GM18502 (cell line): ENCODE measurements around the gene LCORL.
"Not testable (repeated sequence)": the region's sequence is repeated elsewhere in the genome, so short reads cannot be mapped to it uniquely, and the experiment has no call there.

Experiments used
- ATAC-seq: cut with Tn5 transposase; IDR thresholded peaks from one replicate; pipeline ENCODE4 v1.9.1; 2021; ENCODE audit warnings: mild to moderate bottlenecking; ENCODE audit not compliant: unreplicated experiment, poor library complexity

The LCORL gene

DNA sequence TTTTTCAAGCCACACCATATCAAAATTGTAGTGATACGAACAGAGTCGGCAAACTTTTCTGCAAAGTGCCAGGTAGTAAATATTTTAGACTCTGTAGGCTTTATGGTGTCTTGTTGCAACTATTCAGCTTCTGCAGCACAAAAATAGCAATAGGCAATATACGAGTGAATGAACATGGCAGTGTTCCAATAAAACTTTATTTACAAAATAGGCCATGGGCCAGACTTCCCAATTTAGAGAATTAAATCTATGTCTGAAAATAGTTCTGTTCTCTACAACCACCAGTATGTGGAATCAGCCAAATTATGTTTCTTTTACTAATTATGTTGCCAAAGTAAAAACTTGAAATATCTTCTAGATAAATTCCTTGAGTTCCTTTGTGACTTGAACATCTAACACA, 154.3 kb downstream of the LCORL start:
- ATAC-seq, result no peak

GRCh38 chr4:17866810-17867209, 154.7 kb downstream of the LCORL start:
- no peak for ATAC-seq

DNA sequence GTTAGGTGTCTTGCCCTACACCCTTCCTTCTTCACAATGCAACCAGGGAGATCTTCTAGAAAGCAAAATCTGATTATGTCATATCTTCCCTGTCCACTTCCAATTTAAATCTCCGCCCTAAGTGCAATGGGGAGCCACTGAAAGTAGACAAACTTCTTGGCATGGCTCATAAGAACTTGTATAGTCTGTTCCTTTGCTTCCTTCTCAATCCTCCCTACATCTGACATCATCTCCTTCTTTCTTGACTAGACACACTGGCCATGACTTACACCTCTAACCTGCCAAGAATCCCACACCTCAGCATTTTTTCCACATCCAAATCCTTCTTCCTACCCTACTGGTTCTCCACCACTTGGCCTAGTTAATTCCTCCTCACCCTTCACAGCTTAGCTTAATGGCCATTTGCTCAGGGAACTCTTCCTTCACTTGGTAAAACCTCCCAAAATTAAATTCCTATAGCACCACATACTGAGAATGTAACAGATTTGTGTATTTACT, 155.6 kb downstream of the LCORL start:
- ATAC-seq, result no peak

DNA sequence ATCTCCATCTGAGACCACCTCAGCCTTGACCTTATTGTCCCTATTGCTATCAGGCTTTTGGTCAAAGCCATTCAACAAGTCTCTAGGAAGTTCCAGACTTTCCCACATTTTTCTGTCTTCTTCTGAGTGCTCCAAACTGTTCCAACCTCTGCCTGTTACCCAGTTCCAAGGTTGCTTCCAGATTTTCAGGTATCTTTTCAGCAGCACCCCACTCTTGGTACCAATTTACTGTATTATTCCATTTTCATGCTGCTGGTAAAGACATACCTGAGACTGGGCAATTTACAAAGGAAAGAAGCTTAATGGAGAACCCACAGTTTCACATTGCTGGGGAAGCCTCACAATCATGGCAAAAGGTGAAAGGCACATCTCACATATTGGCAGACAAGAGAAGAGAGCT, 159.6 kb downstream of the LCORL start:
- not testable (repeated sequence) for ATAC-seq

DNA sequence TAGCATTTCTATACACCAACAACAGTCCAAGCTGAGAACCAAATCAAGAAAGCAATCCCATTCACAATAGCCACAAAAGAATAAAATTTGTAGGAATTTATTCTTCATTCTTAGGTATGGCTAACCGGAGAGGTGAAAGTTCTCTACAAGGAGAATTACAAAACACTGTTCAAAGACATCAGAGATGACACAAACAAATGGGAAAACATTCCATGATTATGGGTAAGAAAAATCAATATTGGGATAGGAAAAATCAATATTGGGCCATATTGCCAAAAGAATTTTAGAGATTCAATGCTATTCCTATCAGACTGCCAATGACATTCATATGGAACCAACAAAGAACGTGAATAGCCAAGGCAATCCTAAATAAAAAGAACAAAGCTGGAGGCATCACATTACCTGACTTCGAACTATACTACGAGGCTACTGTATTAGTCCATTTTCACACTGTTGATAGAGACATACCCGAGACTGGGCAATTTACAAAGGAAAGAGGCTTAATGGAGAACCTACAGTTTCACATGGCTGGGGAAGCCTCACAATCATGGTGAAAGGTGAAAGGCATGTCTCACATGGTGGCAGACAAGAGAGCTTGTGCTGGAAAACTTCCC, 161.7 kb downstream of the LCORL start:
- ATAC-seq, result no peak

- no peak for ATAC-seq
Measured at GRCh38 chr4:17854036-17854435, 167.5 kb downstream of the LCORL start.

GRCh38 chr4:17851959-17852358, 169.6 kb downstream of the LCORL start:
- ATAC-seq, result no peak

GRCh38 chr4:17850295-17850694, 171.3 kb downstream of the LCORL start:
- not testable (repeated sequence) for ATAC-seq

DNA sequence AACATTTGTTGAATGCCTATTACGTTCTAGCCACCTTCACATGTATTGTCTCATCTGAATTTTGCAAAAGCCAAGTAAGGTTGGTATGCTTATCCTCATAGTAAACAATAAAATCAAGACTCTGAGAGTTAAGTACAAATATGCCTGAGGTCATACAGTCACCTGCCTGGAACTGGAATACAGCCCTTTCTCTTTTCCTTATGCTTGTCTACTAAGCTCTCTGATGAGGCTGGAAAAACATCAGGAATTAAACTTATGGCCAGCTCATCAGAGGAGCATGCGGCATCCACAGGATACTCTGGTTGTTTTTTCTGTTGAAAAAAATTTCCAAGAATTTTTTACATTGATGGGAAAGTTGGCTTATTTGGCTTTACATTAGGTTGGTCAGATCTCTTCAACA, 175.3 kb downstream of the LCORL start:
- ATAC-seq, result no peak

- no peak for ATAC-seq
Measured at GRCh38 chr4:17823871-17824669, 197.5 kb downstream of the LCORL start.

DNA sequence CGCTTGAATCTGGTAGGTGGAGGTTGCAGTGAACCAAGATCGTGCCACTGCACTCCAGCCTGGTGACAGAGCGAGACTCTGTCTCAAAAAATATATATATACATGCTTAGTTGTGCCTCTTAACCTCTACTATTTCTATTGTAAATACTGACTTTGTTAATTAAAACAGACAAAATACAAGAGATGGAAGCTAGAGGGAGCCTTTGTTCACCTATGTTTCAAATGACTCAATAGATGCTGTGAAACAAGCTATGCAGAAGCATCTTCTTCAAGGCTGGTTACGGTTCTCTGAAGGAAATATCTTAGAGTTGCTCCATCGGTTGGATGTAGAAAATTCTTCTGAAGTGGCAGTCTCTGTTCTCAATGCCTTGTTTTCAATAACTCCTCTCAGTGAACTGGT, 204.5 kb downstream of the LCORL start:
- peak; percentile 88 for ATAC-seq

GRCh38 chr4:17816142-17816541, 205.4 kb downstream of the LCORL start:
- ATAC-seq, result no peak

DNA sequence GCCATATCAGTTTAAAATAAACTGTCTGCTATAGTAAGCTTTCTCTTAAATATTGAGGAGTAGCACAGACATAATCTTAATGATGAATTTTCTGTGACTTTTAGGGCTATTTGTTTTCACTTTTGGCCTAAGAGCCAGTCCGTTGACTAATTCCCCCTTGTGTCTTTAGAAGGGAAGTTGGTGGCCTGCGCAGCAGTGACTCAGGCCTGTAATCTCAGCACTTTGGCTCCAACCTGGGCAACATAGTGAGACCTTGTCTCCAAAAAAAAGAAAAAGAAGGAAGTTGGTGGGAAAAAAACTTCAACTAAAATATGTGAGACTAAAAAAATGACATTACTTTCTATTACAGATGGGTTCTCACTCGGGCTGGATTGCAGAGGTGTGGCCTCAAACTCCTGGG, 207.4 kb downstream of the LCORL start:
- no peak for ATAC-seq

GRCh38 chr4:17812801-17813200, 208.8 kb downstream of the LCORL start:
- no peak for ATAC-seq

GRCh38 chr4:17812125-17812524, 209.4 kb downstream of the LCORL start:
- no peak for ATAC-seq

DNA sequence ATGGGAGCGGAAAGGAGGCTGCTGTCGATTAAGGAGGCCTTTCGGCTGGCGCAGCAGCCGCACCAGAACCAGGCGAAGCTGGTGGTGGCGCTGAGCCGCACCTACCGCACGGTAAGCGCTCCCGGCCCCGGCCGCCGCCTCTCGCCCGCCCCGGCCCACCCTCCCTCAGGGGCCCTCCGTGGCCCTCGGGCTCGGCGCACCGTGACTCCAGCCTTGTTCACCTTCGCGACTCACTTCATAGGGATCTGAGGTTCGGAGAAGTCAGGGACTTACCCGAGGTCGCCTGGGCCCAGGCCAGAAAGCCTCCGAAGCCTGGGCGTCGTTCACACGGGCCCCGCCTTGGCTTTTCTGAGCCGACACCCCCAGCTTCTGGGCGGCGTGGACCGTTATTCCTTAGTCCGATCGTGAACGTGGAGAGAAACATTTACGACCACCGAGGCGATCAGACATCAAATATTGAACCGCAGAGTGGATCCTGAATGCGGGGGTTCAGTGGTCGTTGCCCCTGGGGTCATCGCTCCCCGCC, 210.4 kb downstream of the LCORL start:
- ATAC-seq, result peak; percentile 31

GRCh38 chr4:17810260-17811077, 211.1 kb downstream of the LCORL start, which contains the start of the genes DCAF16 and NCAPG:
TSS of gene DCAF16 (minus strand) at chr4:17810757. CDS start at chr4:17804141, 6,616 bp downstream.
TSS of gene NCAPG (plus strand) at chr4:17810979. CDS start at chr4:17811078, 99 bp downstream.
- ATAC-seq, result peak; percentile 90

DNA sequence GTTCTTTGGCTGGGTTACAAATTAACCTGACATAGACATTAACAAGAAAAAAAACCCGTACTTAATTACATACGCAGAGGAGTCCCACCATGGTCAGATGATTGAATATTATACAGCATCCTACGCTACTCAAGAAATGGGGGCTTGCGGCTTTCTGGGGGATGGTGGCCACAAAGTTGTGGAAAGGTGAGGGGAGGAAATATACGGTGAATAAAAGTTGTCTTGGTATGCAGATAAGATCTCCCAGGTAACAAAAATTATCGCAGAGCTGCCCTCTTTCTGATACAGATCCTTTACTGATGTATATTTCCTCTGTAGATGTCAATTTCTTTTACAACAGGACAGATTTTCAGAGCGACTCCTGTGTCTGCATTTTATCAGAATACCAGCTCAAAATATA, 211.9 kb downstream of the LCORL start:
- ATAC-seq, result no peak

DNA sequence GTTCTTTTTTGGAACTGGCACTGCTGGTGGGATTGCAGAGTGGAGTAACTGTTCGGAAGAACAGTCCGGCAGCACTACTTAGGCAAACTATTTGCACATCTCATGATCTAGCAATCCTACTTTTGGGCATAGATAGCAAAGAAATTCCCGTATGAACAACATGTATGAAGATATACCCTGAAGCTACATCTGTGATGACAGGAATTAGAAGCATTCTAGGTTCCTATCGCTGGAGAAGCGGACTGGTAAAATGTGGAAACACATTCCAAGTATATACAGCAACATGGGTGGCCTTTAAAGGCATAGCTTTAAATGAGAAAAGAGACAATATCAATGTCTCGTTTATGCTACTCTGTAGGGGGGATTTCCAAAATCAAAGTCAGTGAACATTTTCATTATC, 214.1 kb downstream of the LCORL start:
- no peak for ATAC-seq

- ATAC-seq, result no peak
Measured at GRCh38 chr4:17805580-17806155, 215.9 kb downstream of the LCORL start.
